Neural cell (in vitro differentiated cells): ENCODE measurements around the gene NTNG1.

Source experiments
- RAD21 ChIP-seq: fragments of 450-650 bp; conservative IDR thresholded peaks from 2 replicates; pipeline ENCODE4 v1.6.1; 2014; ENCODE audit warnings: antibody characterized with exemption, mild to moderate bottlenecking, moderate library complexity
- TF ChIP-seq, protein P1 (sequence below): fragments of 450-650 bp; IDR thresholded peaks from 2 replicates; pipeline ENCODE4 v1.5.1; 2014; ENCODE audit warnings: antibody characterized with exemption, mild to moderate bottlenecking, moderate library complexity; ENCODE audit not compliant: poor library complexity, severe bottlenecking

DNA sequence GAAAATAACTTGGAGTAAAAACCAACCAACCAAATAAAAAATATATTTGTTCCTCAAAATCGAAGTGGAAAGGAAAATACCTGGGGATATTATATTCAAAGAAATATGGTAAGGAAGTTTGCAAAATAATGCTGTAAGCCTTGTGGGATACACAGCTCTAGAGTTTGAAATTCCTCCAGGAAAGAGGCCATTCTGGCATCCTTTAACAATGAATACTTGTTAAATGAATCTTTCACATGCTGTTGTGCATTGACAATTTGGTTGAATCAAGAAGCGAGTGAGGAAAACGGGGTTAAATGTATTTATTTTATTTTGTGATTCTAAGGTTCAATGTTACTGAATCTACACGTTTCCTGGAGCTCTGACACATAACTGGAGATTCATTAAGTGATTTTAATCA, 30.5 kb upstream of the NTNG1 start:
- no peak for TF ChIP-seq RAD21
- TF ChIP-seq, protein P1, sequence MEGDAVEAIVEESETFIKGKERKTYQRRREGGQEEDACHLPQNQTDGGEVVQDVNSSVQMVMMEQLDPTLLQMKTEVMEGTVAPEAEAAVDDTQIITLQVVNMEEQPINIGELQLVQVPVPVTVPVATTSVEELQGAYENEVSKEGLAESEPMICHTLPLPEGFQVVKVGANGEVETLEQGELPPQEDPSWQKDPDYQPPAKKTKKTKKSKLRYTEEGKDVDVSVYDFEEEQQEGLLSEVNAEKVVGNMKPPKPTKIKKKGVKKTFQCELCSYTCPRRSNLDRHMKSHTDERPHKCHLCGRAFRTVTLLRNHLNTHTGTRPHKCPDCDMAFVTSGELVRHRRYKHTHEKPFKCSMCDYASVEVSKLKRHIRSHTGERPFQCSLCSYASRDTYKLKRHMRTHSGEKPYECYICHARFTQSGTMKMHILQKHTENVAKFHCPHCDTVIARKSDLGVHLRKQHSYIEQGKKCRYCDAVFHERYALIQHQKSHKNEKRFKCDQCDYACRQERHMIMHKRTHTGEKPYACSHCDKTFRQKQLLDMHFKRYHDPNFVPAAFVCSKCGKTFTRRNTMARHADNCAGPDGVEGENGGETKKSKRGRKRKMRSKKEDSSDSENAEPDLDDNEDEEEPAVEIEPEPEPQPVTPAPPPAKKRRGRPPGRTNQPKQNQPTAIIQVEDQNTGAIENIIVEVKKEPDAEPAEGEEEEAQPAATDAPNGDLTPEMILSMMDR = no peak
